GM12865 (cell line): ENCODE data around the gene ARF5.

ENCODE experiments used
- DNase-seq: peaks from one replicate; pipeline ENCODE4 v3.0.0; 2010; ENCODE audit warnings: low read depth
- H3K4me3 ChIP-seq: 2 replicates; pipeline ENCODE4 v1.5.1; 2011; ENCODE audit warnings: mild to moderate bottlenecking, low read depth, low read length, control low read depth
- TF ChIP-seq, protein P1 (sequence below): IDR thresholded peaks from 2 replicates; pipeline ENCODE4 v1.5.1; 2011; ENCODE audit warnings: low read length, control low read depth, low read depth, inconsistent platforms; ENCODE audit not compliant: insufficient read depth; ENCODE audit errors: missing control alignments

ARF5 gene

DNA sequence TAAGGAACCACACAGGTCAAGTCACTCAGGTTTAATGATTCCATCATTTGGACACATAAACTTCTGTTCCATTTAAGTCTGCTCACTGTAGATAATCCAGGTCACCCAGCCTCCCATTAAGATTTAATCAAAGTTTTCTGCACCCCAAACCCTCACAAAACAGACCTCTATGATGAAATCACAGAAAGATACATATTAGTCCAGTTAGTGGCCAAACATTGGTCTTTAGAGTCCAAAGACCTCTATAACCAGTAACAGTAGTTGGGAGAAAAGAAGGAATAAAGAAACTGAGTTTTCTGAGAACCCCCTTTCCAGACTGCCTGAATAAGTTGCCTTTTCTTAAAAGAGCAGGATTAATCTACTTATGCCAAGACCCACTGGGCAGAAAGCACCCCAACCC is 7.6 kb upstream of the ARF5 start:
- TF ChIP-seq, protein P1, sequence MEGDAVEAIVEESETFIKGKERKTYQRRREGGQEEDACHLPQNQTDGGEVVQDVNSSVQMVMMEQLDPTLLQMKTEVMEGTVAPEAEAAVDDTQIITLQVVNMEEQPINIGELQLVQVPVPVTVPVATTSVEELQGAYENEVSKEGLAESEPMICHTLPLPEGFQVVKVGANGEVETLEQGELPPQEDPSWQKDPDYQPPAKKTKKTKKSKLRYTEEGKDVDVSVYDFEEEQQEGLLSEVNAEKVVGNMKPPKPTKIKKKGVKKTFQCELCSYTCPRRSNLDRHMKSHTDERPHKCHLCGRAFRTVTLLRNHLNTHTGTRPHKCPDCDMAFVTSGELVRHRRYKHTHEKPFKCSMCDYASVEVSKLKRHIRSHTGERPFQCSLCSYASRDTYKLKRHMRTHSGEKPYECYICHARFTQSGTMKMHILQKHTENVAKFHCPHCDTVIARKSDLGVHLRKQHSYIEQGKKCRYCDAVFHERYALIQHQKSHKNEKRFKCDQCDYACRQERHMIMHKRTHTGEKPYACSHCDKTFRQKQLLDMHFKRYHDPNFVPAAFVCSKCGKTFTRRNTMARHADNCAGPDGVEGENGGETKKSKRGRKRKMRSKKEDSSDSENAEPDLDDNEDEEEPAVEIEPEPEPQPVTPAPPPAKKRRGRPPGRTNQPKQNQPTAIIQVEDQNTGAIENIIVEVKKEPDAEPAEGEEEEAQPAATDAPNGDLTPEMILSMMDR = no peak
- DNase-seq = no peak
- H3K4me3 ChIP-seq = no peak overlapping the region

DNA sequence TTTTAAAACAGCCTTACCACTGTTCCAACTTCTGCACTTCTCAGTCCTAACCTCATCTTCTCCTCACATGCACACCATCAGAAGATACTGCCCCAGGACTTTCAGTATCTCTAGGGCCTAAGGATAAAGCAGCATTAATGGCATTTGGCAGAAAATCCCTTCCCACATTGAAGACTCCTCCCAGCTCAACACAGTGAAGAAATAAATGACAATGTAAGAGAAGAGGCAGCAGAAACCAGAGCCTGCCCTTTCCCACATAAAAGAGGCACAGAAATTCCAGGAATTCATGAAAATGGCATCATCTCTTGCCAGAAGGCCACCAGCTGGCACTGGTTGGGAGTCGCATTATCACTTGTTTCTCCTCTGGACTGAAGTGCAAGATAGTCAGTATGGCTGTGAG is 6.5 kb upstream of the ARF5 start:
- no peak for DNase-seq
- TF ChIP-seq, protein P1 = no peak

DNA sequence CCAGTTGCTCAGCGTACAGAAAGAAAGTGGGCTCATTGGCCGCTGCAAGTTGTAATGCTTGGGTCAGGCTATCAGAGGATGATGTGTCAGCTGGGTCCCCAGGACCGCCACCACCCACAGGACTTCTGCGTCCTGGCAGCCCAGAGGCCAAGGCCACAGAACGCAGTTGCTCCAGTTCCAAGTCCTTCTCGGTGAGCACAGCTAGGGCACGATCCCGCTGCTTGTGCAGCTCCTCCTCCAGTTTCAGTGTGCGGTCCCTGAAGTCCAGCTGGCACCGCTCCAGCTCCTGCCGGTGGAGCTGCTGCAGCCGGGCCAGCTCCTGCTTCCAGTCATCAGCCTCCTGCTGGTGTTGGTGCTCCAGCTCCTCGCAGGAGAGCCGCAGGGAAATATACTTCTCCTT is 5.8 kb upstream of the ARF5 start:
- TF ChIP-seq, protein P1 = no peak
- H3K4me3 ChIP-seq = no peak overlapping the region
- DNase-seq = no peak

More for the DNA sequence above, 6.5 kb upstream of the ARF5 start:
- no peak overlapping the region for H3K4me3 ChIP-seq

GRCh38 chr7:127584648-127585043 is 3.6 kb upstream of the ARF5 start:
- peak overlapping the region; percentile 97 for H3K4me3 ChIP-seq
- no peak for DNase-seq
- TF ChIP-seq, protein P1 = no peak

DNA sequence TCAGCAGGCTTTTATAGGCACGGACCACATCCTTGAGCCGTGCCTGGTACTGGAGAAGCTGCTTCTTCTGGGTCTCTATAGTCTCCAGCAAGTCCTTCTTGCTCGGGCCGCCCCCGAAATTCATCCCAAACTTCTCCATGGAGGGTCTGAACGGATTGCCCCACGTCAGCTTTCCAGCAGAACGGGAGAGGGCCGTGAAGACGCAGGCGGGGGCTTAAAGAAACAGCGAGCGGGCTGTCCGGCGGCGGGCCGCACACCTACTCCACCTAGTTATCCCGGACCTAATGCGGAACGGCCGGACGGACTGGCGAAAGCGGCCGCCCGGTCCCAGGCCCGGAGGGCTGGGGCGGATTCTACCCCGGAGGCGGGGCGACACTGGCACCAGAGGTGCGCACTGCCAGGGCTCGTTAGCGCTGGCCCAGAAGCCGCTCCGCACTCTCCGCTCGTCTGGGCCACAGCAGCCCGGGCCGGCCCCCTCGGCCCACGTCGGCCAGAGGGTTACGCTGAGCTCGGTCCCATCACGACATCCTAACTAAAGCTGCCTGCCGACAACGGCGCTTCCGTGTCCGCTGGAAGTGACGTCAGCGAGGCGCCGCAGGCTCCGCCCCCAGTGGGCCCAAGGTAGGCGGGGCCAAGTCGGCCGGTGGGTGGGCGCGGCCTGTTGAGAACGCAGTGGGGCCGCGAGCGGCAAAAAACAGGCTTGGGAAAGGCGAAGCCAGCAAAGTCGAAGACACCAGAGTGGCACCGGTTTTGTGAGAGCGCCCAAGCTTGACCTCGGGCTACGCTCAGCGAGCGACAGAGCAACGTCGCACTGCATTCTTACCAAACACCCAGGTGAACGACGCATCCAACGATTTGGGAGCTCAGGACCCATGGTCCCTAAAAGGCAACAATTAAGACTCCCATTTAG is 2.9 kb upstream of the ARF5 start, which contains the start of gene GCC1:
GCC1 (minus strand) TSS at position 553 of the 910 bp plus-strand sequence; CDS start at position 139, 414 bp downstream.
- TF ChIP-seq, protein P1 = no peak
- peak within 1 kb of the TSS; percentile 97 for H3K4me3 ChIP-seq
- DNase-seq = peak; percentile 92

DNA sequence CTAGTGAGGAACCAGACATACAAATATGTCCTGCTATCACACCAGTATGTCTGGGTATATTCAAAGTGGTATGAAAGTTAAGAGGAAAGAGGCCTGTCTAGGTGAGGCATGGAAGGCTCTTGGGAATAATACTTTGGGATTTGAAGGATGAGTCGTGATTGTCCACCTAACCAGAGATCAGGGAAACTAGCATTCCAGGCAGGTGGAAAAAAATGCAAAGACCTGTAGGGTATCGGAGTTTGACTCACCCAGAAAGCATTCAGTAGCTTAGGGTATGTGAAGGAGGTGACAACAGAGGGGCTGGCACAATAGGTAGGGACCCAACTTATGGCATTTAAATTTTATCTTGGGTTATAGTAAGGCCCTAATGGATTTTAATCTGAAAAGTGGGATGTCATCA is 1.9 kb upstream of the ARF5 start:
- H3K4me3 ChIP-seq = no peak overlapping the region
- no peak for DNase-seq
- TF ChIP-seq, protein P1 = no peak
